22Rv1 (cell line): ENCODE measurements around the gene ACER3.

Experiments
- CTCF ChIP-seq: fragments of 450-650 bp; IDR thresholded peaks from 2 replicates; pipeline ENCODE4 v1.5.1; 2017; ENCODE audit warnings: mild to moderate bottlenecking
- ZFX ChIP-seq: fragments of 450-650 bp; IDR thresholded peaks from 2 replicates; pipeline ENCODE4 v1.6.1; 2017; ENCODE audit warnings: antibody characterized with exemption, borderline replicate concordance

DNA sequence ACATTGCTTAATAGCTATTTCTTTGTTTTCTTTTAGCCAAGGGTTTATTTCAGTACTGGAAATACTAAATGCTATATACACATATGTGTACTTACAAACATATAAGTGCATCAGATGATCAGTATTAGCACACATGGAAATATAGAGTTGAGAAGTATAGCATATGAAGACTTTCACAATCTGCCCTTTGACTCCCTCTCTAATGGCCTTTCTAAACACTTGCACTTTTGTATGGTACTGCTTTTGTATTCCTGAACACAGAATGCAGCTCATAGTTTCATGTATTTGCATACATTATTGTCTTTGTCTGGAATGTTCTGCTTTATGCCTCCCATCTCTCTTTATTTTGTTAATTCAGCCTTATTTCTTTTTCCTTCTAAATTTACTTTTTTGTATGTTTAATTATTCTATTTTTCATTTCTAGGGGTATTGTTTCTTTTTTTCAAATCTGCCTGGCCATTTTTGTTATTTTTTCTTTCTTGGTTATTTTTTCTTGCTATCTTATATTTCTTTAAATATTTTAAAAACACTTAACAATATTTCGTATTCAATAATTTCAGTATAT lies 28.8 kb downstream of the ACER3 start:
- no peak for TF ChIP-seq CTCF
- no peak for TF ChIP-seq ZFX
